Uterus (tissue), 2 donors: Measurements from ENCODE around the gene TAGLN2.

ENCODE experiments used
- POLR2A ChIP-seq, 2 donors: fragments of 450-650 bp; IDR thresholded peaks; one replicate each; pipeline ENCODE4 v1.6.1; 2016; ENCODE audit warnings: antibody characterized with exemption in 2 of 2, mild to moderate bottlenecking in 1 of 2, moderate library complexity in 1 of 2
- TF ChIP-seq, protein P1 (sequence below), 4 experiments: fragments of 200-600 bp in 2 of 4; fragments of 450-650 bp in 2 of 4; sonication (generic) in 2 of 4; IDR thresholded peaks; one replicate each; pipeline ENCODE4 v1.5.1; 2016 to 2019; ENCODE audit warnings: antibody characterized with exemption in 4 of 4, mild to moderate bottlenecking in 2 of 4, moderate library complexity in 1 of 4

DNA sequence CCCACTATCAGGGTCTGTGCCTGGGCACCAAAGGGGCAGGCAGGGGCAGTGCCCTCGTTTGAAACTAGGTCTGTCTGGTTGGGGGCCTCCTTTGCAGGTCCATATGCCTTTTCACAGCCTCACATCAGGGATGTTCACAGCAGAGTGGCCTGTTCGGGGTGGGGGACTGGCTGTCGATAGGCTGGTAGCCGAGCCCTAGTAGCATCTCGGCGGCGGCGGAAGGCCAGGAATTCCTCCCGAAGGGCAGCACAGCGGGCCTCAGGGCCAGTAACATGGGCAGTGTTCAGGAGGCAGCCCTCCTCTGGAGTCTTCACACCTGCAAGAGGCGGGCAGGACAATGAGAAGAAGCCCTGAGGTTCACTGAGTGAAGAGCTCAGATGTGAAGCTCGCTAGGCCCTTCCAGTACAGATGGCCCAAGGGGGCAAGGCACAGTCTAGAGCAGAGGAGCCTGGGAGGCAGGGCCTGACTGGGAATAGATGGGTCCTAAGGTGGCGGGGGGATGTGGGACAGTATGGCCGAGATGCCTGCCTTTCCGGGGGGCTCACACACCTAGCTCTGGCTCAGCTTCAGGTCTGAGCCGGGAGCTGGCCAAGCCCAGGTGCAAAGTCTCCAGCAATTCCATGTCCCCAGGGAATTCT lies 2.0 kb upstream of the TAGLN2 start:
- TF ChIP-seq, protein P1, sequence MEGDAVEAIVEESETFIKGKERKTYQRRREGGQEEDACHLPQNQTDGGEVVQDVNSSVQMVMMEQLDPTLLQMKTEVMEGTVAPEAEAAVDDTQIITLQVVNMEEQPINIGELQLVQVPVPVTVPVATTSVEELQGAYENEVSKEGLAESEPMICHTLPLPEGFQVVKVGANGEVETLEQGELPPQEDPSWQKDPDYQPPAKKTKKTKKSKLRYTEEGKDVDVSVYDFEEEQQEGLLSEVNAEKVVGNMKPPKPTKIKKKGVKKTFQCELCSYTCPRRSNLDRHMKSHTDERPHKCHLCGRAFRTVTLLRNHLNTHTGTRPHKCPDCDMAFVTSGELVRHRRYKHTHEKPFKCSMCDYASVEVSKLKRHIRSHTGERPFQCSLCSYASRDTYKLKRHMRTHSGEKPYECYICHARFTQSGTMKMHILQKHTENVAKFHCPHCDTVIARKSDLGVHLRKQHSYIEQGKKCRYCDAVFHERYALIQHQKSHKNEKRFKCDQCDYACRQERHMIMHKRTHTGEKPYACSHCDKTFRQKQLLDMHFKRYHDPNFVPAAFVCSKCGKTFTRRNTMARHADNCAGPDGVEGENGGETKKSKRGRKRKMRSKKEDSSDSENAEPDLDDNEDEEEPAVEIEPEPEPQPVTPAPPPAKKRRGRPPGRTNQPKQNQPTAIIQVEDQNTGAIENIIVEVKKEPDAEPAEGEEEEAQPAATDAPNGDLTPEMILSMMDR (IDR thresholded peaks at IDR 0.05): no peak
- TF ChIP-seq POLR2A (IDR thresholded peaks at IDR 0.05): no peak
